Measurements from ENCODE around the gene SPTLC1. TPM values are rescaled to one million over a fixed set of nuclear protein-coding genes. Genes with fewer than 3 reads are reported as not detected.
"Not testable (repeated sequence)": the region's sequence is repeated elsewhere in the genome, so short reads cannot be mapped to it uniquely, and the experiment has no call there.

Gene SPTLC1
- total RNA-seq, 1 experiment from 2014 or later, result 72.7 TPM

DNA sequence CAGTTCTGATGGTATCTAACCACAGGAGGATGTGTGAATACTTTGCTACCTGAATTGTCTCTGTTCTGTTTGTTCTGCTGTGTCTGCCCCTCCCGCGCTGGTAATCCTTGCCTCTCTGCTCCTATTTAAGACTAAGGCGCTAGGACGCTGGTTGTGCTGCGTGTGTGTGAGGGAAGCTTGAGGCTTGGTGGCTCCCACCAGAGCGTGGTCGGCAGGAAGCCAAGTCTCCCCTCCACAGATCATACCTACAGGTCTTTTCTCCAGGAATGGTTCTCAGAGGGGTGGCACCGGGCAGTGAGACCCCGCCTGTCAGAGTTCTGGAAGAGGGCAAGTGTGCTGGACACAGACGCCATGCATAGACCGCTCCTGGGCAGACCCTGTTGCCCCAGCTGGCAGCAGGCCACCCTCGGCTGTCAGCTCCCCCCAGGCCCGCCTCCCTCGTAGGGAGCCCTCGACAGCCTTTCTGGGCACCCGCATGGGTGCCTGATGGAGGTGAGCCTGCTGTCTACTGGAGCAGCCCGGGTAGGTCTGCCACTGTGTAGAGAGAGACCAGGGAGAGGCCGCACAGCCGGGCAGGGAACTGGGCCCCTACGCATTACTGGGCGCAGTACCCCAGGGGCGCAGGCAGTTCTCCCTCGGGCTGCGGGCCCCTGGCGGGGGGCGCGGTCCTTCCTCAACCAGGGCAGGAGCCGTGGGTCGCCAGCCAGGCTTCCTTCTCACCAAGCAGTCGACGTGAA lies 111.7 kb downstream of the SPTLC1 start:
- Mint-ChIP-seq H3K27ac (ENCODE audit: unreplicated experiment) (no peak overlapping the region), H3K4me3 (ENCODE audit: low read depth, unreplicated experiment) (no peak overlapping the region), H3K4me1 (ENCODE audit: low read depth, unreplicated experiment) (no peaks in the 10 kb centered on the region), H3K9me3 (ENCODE audit: low read depth, unreplicated experiment) (no peaks in the 10 kb centered on the region), H3K27me3 (ENCODE audit: unreplicated experiment) (peaks cover 28% of the 10 kb centered on the region), H3K36me3 (ENCODE audit: insufficient read depth, unreplicated experiment) (no peaks in the 10 kb centered on the region)
- no peak for DNase-seq
- intact Hi-C loops (cut with micrococcal nuclease; ENCODE audit: unreplicated experiment), result no loop called here
- BruUV-seq (replicated peaks), result no TSS peak
- CTCF ChIA-PET, result no interaction called here
- TF ChIP-seq, protein P1, sequence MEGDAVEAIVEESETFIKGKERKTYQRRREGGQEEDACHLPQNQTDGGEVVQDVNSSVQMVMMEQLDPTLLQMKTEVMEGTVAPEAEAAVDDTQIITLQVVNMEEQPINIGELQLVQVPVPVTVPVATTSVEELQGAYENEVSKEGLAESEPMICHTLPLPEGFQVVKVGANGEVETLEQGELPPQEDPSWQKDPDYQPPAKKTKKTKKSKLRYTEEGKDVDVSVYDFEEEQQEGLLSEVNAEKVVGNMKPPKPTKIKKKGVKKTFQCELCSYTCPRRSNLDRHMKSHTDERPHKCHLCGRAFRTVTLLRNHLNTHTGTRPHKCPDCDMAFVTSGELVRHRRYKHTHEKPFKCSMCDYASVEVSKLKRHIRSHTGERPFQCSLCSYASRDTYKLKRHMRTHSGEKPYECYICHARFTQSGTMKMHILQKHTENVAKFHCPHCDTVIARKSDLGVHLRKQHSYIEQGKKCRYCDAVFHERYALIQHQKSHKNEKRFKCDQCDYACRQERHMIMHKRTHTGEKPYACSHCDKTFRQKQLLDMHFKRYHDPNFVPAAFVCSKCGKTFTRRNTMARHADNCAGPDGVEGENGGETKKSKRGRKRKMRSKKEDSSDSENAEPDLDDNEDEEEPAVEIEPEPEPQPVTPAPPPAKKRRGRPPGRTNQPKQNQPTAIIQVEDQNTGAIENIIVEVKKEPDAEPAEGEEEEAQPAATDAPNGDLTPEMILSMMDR (IDR thresholded peaks at IDR 0.05; ENCODE audit: unreplicated experiment), result no peak

DNA sequence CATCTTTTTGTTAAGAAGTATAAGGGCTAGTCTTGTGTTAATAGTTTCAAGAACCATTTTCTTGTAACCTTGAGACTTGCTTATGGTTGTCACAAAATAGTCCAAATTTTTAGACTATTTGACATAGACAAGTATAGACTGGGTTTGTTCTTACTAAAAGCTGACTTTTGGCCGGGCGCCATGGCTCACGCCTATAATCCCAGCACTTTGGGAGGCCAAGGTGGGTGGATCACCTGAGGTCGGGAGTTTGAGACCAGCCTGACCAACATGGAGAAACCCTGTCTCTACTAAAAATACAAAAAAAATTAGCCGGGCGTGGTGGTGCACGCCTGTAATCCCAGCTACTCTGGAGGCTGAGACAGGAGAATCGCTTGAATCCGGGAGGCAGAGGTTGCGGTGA lies 113.3 kb downstream of the SPTLC1 start:
- DNase-seq; CTCF ChIA-PET; H3K9me3 Mint-ChIP-seq (ENCODE audit: low read depth, unreplicated experiment); intact Hi-C loops (cut with micrococcal nuclease; ENCODE audit: unreplicated experiment); H3K27ac Mint-ChIP-seq (ENCODE audit: unreplicated experiment); H3K36me3 Mint-ChIP-seq (ENCODE audit: insufficient read depth, unreplicated experiment); H3K4me3 Mint-ChIP-seq (ENCODE audit: low read depth, unreplicated experiment); BruUV-seq (replicated peaks); H3K4me1 Mint-ChIP-seq (ENCODE audit: low read depth, unreplicated experiment): not testable (repeated sequence)
- peaks cover 28% of the 10 kb centered on the region for H3K27me3 Mint-ChIP-seq (ENCODE audit: unreplicated experiment)

DNA sequence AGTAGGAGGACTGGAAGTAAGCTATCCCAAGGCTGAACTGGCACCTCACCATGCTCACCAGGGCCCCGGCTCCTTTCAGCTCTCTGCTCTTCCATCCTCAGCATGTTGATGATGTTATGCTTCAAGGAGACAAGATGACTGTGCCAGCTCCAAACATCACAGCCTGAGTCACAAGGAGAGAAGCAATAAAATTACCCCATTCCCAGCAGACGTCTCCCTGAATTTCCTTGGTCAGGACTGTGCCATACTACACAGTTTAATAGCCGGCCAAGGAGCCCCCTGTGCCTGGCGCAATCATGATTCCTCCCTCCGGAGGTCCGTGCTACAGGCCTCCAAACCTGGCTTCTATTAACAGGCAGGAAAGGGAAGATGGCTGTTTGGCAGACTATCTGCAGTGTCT lies 114.0 kb downstream of the SPTLC1 start:
- intact Hi-C loops (cut with micrococcal nuclease; ENCODE audit: unreplicated experiment), result no loop called here
- DNase-seq, result no peak
- no TSS peak for BruUV-seq (replicated peaks)
- H3K27me3 Mint-ChIP-seq (ENCODE audit: unreplicated experiment), result peaks cover 30% of the 10 kb centered on the region
- H3K4me3 Mint-ChIP-seq (ENCODE audit: low read depth, unreplicated experiment), result no peak overlapping the region
- no peaks in the 10 kb centered on the region for H3K9me3 Mint-ChIP-seq (ENCODE audit: low read depth, unreplicated experiment)
- no peaks in the 10 kb centered on the region for H3K4me1 Mint-ChIP-seq (ENCODE audit: low read depth, unreplicated experiment)
- no peak overlapping the region for H3K27ac Mint-ChIP-seq (ENCODE audit: unreplicated experiment)
- H3K36me3 Mint-ChIP-seq (ENCODE audit: insufficient read depth, unreplicated experiment), result no peaks in the 10 kb centered on the region
- CTCF ChIA-PET, result no interaction called here
- TF ChIP-seq, protein P1 (IDR thresholded peaks at IDR 0.05; ENCODE audit: unreplicated experiment), result no peak

DNA sequence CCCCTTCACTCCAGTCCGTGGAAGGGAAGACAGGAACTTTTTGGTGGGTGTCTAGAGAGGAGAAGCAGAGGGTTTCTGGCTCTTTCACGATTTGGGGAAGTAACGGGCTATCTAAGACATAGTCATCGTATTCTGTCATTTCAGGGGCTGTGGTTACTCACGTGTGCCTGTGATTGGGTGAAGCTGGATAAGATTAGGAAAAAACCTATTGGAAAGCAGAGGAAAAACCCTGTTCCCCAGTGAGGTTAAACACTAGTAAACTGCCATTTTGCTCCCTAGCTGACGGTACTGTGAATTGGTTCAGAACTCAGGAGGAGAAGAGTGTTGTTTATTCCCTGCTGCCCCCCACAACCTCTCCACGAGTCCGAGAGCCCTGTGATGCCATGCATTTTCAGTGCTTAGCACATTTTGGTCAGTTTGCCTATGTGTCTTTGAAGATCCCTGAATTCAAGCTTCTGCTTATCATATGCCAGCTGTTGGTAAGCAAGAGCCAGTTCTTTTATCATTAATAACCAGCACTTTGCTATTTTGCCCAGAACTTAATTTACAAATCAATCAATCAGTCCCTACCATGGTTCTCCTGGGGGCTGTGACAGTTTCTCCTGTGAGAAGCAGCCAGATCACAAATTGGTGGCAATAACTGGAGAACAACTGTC lies 120.1 kb downstream of the SPTLC1 start:
- intact Hi-C loops (cut with micrococcal nuclease; ENCODE audit: unreplicated experiment), result no loop called here
- no peak overlapping the region for H3K4me3 Mint-ChIP-seq (ENCODE audit: low read depth, unreplicated experiment)
- H3K27me3 Mint-ChIP-seq (ENCODE audit: unreplicated experiment), result peaks cover 72% of the 10 kb centered on the region
- TF ChIP-seq, protein P1 (IDR thresholded peaks at IDR 0.05; ENCODE audit: unreplicated experiment), result no peak
- CTCF ChIA-PET, result no interaction called here
- no peak overlapping the region for H3K27ac Mint-ChIP-seq (ENCODE audit: unreplicated experiment)
- H3K4me1 Mint-ChIP-seq (ENCODE audit: low read depth, unreplicated experiment), result no peaks in the 10 kb centered on the region
- no peaks in the 10 kb centered on the region for H3K9me3 Mint-ChIP-seq (ENCODE audit: low read depth, unreplicated experiment)
- DNase-seq, result no peak
- no peaks in the 10 kb centered on the region for H3K36me3 Mint-ChIP-seq (ENCODE audit: insufficient read depth, unreplicated experiment)
- BruUV-seq (replicated peaks), result no TSS peak

DNA sequence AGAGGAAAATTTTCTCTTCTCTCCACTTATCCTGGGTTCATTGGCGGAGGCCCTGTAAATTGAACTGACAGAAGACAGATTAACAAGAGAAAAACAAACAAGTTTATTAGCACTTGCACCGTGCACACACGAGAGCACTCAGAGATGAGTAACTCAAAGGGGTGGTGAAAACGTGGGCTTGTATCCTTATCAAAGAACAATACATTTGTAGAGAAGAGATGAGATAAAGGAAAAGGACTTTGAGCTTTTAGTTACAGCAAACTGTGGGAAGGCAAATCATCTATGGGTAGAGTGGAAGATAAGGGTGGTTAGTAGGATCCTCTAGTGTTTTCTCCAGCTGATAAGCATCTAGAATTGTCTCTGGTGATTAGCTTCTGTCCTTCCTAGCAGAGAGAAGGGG lies 120.8 kb downstream of the SPTLC1 start:
- CTCF ChIA-PET, result no interaction called here
- no peaks in the 10 kb centered on the region for H3K4me1 Mint-ChIP-seq (ENCODE audit: low read depth, unreplicated experiment)
- peaks cover 72% of the 10 kb centered on the region for H3K27me3 Mint-ChIP-seq (ENCODE audit: unreplicated experiment)
- intact Hi-C loops (cut with micrococcal nuclease; ENCODE audit: unreplicated experiment), result no loop called here
- DNase-seq, result no peak
- no peaks in the 10 kb centered on the region for H3K9me3 Mint-ChIP-seq (ENCODE audit: low read depth, unreplicated experiment)
- BruUV-seq (replicated peaks), result no TSS peak
- H3K36me3 Mint-ChIP-seq (ENCODE audit: insufficient read depth, unreplicated experiment), result no peaks in the 10 kb centered on the region
- no peak overlapping the region for H3K27ac Mint-ChIP-seq (ENCODE audit: unreplicated experiment)
- TF ChIP-seq, protein P1 (IDR thresholded peaks at IDR 0.05; ENCODE audit: unreplicated experiment), result no peak
- H3K4me3 Mint-ChIP-seq (ENCODE audit: low read depth, unreplicated experiment), result no peak overlapping the region

Data from Calu3 (cell line).